Measurements from ENCODE around the gene SLC39A11.

Gene SLC39A11

GRCh38 chr17:72858826-72859495 lies 233.5 kb downstream of the SLC39A11 start:
- no peak overlapping the region for H3K9ac ChIP-seq
- H3K4me3 ChIP-seq (IDR thresholded peaks at IDR 0.05; ENCODE audit: insufficient read depth, low read depth, low read length), result no peak overlapping the region
- TF ChIP-seq CTCF (conservative IDR thresholded peaks at IDR 0.05; ENCODE audit: low read depth, low read length), result no peak
- no peak overlapping the region for H3K27ac ChIP-seq
- H3K79me2 ChIP-seq (ENCODE audit: insufficient read depth, low read depth), result no peaks in the 10 kb centered on the region
- no peaks in the 10 kb centered on the region for H3K36me3 ChIP-seq (ENCODE audit: insufficient read depth)
- H3K4me2 ChIP-seq, result no peak overlapping the region
- no peaks in the 10 kb centered on the region for H3K27me3 ChIP-seq (ENCODE audit: insufficient read depth, low read depth)
- H3K4me1 ChIP-seq (ENCODE audit: low read depth, poor library complexity, severe bottlenecking), result no peaks in the 10 kb centered on the region
- no peaks in the 10 kb centered on the region for H4K20me1 ChIP-seq (ENCODE audit: insufficient read depth)
- H2AFZ ChIP-seq (ENCODE audit: low read depth), result no peak overlapping the region

- Histone ChIP-seq H3K27ac (no peak overlapping the region), H3K4me3 (IDR thresholded peaks at IDR 0.05; ENCODE audit: insufficient read depth, low read depth, low read length) (no peak overlapping the region), H3K4me2 (no peak overlapping the region), H4K20me1 (ENCODE audit: insufficient read depth) (no peaks in the 10 kb centered on the region), H2AFZ (ENCODE audit: low read depth) (no peak overlapping the region), H3K27me3 (ENCODE audit: insufficient read depth, low read depth) (no peaks in the 10 kb centered on the region), H3K9ac (no peak overlapping the region), H3K4me1 (ENCODE audit: low read depth, poor library complexity, severe bottlenecking) (no peaks in the 10 kb centered on the region), H3K79me2 (ENCODE audit: insufficient read depth, low read depth) (no peaks in the 10 kb centered on the region), H3K36me3 (ENCODE audit: insufficient read depth) (no peaks in the 10 kb centered on the region)
- TF ChIP-seq CTCF (conservative IDR thresholded peaks at IDR 0.05; ENCODE audit: low read depth, low read length), result no peak
Observed at GRCh38 chr17:72853440-72854415, 238.8 kb downstream of the SLC39A11 start.

- H3K4me2 ChIP-seq, result no peak overlapping the region
- H3K79me2 ChIP-seq (ENCODE audit: insufficient read depth, low read depth), result no peaks in the 10 kb centered on the region
- H2AFZ ChIP-seq (ENCODE audit: low read depth), result no peak overlapping the region
- H3K36me3 ChIP-seq (ENCODE audit: insufficient read depth), result no peaks in the 10 kb centered on the region
- no peak for TF ChIP-seq CTCF (conservative IDR thresholded peaks at IDR 0.05; ENCODE audit: low read depth, low read length)
- no peaks in the 10 kb centered on the region for H4K20me1 ChIP-seq (ENCODE audit: insufficient read depth)
- H3K4me3 ChIP-seq (IDR thresholded peaks at IDR 0.05; ENCODE audit: insufficient read depth, low read depth, low read length), result no peak overlapping the region
- H3K27ac ChIP-seq, result no peak overlapping the region
- no peaks in the 10 kb centered on the region for H3K4me1 ChIP-seq (ENCODE audit: low read depth, poor library complexity, severe bottlenecking)
- no peak overlapping the region for H3K9ac ChIP-seq
- H3K27me3 ChIP-seq (ENCODE audit: insufficient read depth, low read depth), result no peaks in the 10 kb centered on the region
Observed at GRCh38 chr17:72852277-72852938, 240.1 kb downstream of the SLC39A11 start.

- Histone ChIP-seq H3K4me3 (IDR thresholded peaks at IDR 0.05; ENCODE audit: insufficient read depth, low read depth, low read length) (no peak overlapping the region), H3K9ac (no peak overlapping the region), H3K4me1 (ENCODE audit: low read depth, poor library complexity, severe bottlenecking) (no peaks in the 10 kb centered on the region), H3K27me3 (ENCODE audit: insufficient read depth, low read depth) (no peaks in the 10 kb centered on the region), H2AFZ (ENCODE audit: low read depth) (no peak overlapping the region), H3K79me2 (ENCODE audit: insufficient read depth, low read depth) (no peaks in the 10 kb centered on the region), H3K27ac (no peak overlapping the region), H3K36me3 (ENCODE audit: insufficient read depth) (no peaks in the 10 kb centered on the region), H3K4me2 (no peak overlapping the region), H4K20me1 (ENCODE audit: insufficient read depth) (no peaks in the 10 kb centered on the region)
- TF ChIP-seq CTCF (conservative IDR thresholded peaks at IDR 0.05; ENCODE audit: low read depth, low read length), result no peak
Observed at GRCh38 chr17:72850410-72851118, 241.9 kb downstream of the SLC39A11 start.
